NK-92 (cell line): ENCODE data around the gene TMEM125.

ENCODE experiments used
- DNase-seq: peaks from one replicate; lab custom pipeline; 2025; ENCODE audit not compliant: unreplicated experiment; lab: John Stamatoyannopoulos, UW

Gene TMEM125

DNA sequence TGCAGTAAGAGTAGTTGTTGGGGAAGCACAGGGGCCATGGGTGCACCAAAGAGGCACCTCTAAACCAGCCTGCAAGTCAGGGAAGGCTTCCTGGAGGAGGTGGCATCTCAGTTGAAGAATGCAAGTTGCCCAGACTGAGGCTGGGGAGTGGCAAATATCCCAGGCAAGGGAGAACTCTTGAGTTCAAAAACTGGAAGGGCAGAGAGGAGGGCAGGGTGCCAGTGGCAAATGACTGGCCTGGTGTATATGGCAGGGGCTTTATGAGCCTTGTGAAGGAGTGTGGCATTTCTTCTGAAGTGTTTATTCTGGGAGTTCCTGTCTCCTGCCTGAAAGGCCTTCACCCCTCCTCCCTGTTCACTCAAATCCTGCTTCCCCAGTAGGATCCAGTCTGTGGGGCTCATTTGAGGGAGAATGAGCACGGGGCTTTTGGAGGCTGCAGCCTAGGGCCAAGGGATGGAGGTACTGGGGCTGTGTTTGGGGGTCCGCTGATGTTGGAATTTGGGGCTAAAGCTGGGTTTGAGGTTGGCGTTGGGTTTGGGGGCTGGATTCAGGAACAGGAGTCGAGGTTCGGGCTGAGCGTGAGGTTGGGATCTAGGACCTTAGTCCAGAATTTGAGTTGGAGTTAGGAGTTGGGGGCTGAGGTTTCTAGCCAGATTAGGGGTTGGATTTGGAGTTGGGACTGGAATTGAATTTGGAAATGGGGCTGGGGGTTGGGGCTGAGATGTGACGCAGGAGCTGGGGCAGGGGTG, at the start of gene TMEM125:
TMEM125 (plus strand) TSS at position 357 of the 749 bp plus-strand sequence. CDS start 2,740 bp downstream, outside the sequence.
- DNase-seq: no peak

DNA sequence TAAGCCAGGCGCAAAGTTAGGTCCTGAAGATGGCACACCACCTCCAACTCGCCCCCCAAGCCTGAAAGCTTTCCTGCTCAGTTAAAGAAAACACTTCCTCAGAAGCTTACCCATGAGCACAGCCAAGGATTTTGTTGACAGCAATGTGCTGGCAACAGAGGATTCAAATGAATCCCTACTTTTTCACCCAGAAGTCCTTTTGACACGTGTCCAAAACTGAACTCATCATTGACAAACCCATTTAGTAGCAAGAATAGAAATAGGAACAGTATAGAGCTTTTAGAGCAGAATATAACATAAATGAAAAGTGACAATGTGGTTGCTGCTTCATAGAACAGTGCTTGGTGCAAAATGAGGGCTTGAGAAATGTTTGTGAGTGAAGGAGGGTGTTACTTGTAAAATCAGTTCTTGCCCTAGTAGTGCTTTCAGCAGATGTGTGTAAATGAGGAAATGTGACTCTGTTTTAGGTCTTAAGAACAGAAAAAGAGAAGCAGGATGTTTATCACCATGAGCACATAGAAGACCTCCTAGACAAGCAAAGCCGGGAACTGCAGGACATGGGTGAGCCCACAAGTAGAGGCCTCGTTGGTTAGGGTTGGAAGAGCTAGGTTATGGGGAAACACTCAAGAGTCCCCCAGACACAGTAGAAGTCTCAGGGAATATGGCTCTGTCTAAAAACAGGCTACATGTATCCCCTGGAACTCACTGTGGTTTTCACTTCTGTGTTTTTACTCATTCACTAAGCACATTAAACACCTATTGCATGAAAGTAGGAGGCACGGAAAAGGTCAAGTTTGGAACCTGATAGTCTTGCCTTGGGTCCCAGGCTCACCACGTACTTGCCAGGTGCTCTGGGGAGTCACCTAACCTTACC, 48.6 kb upstream of the TMEM125 start:
- no peak for DNase-seq

DNA sequence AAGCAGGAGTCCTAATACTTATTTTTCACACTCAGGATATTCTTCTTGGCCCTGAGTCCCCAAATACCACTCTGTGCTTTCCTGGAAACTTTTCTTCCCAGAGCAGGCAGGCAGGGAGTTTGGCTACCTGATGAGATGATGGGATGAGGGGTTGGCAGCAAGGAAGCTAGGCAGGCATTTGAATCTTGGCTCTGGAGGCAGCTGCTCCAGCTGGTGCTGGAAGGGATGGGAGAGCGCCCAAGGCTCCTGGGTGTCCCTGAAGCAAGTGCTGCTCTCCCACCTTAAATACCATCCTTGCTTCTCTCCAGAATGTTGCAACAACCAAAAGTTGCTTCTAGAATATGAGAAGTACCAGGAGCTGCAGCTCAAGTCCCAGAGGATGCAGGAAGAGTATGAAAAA, 48.0 kb upstream of the TMEM125 start:
- DNase-seq: no peak

DNA sequence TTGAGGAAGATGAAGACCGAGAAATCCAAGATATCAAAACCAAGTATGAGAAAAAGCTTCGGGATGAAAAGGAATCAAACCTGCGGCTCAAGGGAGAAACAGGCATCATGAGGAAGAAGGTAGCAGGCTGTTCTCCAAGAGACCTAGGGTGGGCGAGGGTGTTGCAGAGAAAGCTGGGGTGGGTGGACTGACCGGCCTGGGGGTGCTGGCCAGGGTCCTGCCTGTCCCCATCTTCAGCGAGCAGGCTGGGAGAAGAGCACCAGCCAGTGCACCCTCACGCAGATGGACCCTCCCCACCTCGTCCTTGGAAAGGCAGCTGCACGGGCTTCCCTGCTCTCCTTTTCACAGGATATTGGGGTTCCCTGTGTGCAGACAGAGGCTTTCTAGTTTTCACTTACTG, 46.9 kb upstream of the TMEM125 start:
- DNase-seq: no peak

DNA sequence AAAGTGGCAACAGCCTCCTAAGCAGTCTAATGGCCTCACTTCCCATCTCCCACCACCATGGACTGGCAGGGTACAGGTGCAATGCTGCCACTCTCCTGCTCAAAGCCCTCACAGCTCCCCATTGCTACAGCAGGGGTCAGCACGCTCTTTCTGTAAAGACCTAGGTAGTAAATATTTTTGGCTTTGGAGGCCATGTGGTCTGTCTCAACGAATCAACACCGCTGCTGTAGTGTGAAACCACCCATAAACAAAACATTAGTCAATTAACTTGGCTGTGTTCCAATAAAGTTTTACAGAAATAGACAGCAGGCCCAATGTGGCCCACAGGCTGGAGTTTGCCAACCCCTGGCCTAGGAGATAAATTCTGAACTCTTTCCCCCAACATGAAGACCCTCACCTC, 44.6 kb upstream of the TMEM125 start:
- no peak for DNase-seq

DNA sequence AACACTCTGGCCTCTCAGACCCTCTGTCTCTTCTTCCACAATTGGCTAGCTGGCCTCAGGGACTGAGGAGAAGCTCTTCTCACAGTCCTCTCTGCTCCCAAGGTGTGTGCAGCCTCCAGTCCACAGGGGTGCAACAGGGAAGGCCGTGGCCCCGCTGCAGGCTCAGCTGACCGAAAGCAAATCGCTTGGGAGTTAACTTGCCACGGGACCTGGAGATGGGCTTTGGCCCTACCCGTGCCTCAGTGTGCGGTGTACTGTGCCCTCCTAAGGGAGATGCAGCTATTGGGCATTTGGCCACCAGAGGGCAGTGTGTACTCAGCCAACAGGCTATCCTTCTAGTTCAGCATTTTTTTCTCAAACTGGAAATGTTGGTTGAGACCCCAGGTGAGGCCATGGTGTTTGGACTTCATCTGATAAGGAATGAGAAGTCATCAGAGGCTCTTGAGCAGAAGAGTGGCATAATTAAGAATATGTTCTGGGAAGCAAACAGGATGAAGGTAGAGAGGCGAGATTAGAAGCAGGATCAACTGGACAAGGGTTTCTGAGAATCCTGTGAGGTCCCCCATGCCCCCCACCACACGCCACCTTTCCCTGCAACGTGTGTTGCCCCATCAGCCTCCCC, 42.5 kb upstream of the TMEM125 start:
- no peak for DNase-seq

DNA sequence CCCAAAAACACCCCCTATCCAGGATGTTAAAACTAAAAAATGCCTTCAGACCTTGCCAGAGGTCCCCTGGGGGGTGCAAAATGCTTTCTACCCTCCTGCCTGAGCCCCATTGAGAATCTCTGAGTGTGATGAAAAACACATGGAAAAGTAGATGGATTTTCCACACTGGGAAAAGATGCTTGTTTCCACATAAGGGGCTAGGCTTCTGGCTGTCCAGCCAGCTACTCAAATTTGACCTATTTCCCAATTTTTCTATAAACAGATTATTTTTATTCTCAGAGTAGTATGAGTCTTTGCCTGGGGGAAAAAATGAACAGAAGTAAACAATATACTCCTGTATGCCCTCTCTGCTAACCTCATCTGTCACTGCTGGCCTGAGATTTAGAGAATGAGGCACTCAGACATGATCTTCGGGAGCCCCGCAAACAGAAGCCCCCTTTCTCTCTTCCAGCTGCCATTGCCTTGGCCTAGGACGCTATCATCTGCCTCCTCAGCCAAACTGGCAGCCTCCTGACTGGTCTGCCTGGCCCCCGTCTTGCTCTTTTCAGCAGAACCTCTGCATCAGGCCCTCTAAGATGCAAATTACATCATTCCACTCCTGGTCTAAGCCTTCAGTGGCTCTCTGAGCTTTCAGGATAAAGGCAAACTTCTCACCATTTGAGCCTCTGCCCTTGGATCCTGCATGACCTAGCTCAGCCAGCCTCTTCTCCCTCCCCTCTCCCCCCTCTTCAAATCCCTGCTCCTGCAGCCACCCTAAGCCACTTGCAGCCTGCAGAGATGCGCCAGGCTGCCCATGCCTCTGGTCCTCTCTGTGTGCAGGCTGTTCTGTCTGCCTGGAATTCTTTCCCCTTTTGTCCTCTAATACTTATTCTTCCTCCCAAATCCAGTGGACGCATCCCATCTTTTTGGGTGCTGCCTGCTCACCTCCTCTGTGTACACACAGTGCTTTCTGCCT, 39.7 kb upstream of the TMEM125 start:
- DNase-seq: no peak

DNA sequence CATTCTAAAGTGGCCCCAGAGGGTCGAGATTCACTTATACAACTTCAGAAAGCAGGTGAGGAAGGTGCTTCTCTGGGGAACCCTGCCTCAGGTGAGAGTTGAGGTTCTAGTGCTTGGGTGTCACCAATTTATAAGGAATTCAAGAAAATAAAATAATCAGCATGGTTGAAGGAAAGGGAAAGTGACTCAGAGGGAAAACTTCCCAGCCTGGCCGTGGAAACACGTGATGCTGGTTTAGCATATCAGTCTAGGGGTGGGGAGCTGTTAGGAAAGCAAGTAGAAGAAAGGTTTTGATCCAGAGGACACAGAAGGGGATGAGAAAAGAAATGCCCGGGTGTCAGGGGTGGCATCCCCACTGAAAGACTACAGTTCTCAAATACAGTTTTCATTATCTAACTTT, 37.7 kb upstream of the TMEM125 start:
- no peak for DNase-seq

DNA sequence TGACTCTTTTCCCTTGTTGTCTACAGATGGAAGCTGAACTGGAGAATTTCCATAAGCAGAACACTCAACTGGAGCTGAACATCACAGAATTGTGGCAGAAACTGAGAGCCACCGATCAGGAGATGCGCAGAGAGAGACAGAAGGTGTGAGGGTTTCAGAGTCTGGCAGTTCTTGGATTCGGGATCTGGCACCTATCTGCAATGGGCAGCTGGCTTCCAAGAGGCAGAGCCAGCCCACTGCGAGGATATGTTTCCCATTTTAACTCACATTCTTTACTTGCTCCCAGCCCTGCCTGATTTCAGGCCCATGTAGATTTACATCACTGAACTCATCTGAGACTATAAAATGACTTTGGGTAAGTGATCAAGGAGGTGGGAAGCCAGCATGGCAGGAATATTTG, 37.3 kb upstream of the TMEM125 start:
- DNase-seq: no peak

DNA sequence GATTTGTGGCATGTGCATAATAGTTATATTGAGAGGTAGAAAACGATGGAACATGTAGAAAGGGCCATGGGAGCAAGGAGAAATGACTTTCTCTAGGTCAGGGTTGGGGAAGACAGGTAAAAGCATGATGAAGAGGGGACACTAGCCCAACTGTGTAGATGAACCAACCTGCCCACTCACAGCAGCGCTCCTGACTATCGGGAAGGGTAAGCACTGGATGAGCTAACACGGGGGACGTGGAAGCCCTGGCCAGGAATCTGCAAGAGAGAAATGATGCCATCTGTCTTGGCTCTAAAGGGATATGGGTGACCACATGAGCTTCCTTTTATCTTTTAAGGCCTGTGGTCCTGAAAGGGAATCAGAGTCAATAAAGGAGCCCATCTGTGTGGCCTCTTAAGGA, 36.2 kb upstream of the TMEM125 start:
- DNase-seq: no peak

DNA sequence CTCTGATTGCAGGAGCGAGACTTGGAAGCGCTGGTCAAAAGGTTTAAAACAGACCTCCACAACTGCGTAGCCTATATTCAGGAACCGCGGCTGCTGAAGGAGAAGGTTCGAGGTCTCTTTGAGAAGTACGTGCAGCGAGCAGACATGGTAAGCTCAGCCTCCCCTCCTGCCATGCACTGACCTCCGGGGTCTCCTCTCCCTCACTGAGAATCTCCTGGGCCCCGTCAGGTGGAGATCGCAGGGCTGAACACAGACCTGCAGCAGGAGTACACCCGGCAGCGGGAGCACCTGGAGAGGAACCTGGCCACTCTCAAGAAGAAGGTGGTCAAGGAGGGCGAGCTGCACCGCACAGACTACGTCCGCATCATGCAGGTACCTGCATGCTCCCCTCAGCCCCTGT, 35.5 kb upstream of the TMEM125 start:
- DNase-seq: no peak

DNA sequence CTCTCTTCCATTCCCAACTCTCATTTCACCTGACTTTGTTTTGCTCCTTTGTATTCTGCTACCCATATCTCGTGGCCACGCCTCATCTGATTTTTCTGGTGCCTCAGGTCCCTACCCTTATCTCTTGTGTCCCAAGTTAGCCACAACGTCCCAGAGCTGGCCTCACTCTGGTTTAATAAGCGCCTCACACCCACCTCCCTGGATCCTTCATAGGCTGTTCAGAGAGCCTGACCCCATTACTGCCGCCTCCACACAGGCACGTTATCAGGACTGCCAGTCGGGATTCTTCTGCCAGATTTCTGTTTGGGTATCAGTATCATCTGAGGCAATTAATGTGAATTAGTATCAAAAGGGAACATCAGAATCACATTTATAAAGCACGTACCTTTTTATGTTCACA, 34.7 kb upstream of the TMEM125 start:
- DNase-seq: no peak

DNA sequence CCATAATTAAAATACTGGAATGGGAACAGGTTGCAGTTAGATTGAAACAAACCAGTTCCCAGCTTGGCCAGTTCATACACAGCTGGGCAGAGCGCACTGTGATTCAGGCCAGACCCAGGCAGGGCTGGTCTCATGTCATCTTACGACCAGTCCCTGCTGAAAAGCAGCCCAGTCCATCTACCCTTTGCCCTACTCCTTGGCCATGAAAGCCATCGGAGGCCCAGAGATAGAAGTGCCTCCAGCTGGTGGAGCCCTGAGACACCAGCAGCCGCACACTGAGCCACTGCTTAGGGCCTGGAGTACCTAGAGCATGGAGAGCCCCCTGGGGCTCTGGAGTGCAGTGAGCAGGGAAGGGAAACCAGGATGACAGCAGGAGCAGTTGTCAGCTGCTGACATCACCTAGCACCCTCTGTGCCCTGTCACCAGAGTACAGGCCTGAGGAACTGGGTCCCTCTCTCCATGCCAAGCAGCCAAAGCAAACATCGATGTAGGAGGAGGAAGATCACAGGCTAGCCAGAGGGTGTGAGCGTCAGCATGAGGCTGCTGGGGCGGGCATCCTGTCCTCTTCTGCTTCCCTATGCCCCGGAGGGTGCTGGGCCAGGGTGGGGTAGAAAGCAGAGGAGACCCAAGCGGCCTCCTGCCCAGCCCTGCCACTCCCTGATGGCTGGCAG, 34.2 kb upstream of the TMEM125 start:
- DNase-seq: no peak

DNA sequence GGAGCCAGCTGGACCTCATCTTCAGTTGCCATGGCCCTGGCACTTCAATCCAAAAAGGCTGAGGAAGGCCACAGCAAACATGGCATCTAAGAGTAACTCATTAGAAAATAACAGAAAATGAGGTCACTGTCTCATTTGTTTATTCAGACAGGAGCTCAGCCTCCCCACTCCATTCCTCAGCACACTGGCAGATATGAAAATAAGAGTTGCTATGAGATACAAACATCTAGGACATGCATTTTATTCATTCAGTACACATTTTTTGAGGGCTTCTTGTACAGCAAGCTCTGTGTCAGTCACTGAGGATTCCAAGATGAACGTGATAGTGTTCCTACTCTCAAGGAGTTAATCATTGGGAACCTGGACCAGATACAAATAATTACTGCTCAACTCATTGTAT, 32.7 kb upstream of the TMEM125 start:
- no peak for DNase-seq

DNA sequence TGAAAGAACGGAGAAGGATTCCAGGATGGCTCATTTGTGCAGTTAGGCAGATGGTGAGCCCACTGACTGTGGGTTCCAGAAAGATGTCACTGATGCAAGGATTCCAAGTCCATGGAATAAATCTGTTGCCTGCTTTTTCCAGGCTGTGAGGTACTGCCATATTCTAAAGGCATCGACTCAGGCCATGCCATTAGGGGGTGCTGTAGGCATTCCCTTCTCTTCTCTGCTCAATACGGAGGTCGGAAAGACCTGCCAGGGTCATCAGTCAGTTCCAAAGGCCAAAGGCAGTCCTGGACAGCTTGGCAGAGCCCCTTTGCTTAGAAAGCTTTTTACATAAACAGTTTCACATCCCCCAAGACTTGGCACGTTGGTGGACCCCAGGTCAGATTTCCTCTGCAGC, 31.7 kb upstream of the TMEM125 start:
- DNase-seq: no peak

DNA sequence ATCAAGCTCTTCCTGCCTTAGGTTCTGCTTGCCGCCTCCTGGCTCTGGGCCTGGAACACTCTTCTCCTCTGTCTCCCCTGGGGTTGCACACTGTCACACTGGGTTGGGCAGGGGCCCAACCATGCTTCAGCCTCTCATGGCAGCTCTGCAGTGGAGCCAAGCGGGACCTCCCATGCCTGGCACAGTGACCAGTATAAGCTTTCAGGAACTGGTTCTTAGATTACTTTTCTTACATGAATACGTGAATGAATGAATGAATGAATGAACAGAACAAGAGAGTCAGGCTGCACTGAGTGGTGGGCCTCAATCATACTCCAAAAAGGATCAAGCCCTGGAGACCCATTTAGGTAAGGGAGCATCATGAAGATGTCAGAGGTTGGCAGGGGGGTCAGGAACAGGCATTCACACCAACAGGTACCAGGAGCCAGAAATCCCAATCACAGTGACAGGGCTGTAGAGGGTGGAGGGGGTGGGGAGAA, 30.8 kb upstream of the TMEM125 start:
- no peak for DNase-seq

DNA sequence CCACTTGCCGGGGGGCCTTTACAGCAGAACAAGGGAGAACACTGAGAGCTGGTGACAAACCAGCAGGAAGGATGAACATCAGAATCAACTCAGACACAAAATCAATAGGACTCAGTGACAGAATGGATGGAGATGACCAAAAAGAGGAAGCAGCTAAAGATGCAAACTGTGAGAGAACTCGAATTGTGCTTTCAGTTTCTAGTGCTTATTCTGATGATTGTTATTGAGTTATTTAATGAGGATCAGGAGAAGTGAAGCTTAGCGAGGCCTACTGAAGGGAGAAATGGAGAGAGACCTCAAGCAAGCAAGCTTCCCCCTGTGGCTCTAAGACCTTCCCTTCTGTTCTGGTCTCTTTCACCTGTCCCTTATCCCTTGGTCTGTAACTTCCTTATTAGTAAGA, 30.3 kb upstream of the TMEM125 start:
- DNase-seq: no peak

DNA sequence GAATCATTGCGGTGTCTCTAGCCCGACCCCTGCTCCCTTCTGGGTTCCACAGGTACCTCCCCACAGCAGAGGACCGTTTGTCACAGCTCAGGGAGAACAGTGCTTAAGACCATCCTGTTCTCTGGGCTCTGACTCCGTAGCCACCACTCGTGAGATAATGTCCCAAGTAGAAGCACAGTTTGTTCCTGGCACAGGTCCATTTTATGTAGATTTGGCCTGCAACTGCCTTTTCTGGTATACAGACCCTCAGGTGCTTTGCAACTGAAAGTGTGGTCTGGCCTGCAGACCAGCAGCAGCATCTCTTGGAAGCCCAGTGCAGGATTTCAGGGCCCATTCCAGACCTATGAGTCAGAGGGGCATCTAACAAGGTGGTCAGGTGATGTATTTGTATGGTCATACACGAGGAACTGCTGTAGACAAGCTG, 28.4 kb upstream of the TMEM125 start:
- DNase-seq: no peak

DNA sequence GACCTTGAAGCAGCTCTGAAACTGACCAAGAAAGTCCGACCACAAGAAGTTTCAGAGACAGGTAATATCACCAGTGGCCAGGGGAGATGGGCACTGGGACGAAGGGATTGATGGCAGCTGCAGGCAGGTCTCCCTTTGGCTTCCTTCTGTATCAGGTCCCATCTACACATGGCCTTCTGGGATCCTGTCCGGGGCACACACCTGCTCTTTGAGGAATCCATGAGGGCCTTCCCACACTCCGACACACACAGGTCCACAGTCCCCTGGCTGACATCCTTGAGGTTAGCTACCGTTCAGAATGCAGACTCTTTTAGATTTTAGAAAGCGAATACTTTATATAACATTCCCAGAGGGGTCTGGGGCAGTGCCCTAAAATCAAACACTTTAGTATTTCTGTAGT, 26.5 kb upstream of the TMEM125 start:
- DNase-seq: no peak
